Epithelial cell of proximal tubule (primary cell): ENCODE data around the gene BBOX1. TPM values are rescaled to one million over a fixed set of nuclear protein-coding genes. Genes with fewer than 3 reads are reported as not detected.

Source experiments
- DNase-seq: peaks from one replicate; pipeline ENCODE4 v3.0.0-alpha.2; 2011; ENCODE audit warnings: low read depth
- H3K4me3 ChIP-seq: 2 replicates; pipeline ENCODE4 v1.5.1; 2011; ENCODE audit warnings: low read depth, mild to moderate bottlenecking, low read length
- CTCF ChIP-seq: conservative IDR thresholded peaks from 2 replicates; pipeline ENCODE4 v1.5.1; 2012; ENCODE audit warnings: low read depth, mild to moderate bottlenecking, low read length
- total RNA-seq: library from RNA; depleted of rRNA; stranded (reverse); fragments of >200 nt; gene quantifications from 2 replicates; pipeline ENCODE4 v1.2.3, GENCODE V29; 2015

BBOX1 gene
- total RNA-seq, 1 donor from 2014 or later: not detected

DNA sequence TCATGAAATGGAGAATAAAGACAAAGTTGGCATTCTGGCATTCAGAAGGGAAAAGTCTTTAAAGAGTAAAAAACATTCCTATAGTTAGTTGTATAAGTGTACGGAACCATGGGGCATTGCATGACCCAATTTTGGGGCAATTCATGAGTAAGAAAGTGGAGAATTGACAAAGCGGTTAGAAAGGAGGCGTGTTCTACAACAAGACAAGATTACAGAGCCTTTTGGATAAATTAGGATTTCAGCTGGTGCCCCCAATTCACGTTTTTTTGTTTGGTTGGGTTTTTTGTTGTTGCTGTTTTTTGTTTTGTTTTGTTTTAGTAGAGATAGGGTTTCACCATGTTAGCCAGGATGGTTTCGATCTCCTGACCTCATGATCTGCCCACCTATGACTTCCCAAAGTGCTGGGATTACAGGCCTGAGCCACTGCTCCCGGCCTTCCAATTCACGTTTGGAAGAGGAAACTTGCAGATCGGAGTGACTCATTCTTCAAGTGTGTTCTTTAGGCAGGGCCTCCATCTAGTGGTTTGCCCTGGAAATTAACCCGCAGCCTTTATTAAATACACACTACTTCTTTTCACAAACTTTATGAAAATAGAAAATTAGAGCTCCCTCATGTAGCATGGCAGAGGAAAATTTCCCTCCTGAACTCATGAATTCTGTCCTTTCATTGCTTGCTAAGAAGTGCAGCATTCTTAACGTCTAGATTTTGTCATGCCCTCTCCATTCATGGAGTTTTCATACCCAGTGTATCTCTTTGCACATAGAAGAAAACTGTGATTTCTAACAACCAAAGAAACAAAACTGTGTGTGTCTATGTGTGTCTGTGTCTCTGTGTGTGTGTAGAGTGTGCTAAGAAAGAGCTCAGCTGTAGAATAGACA lies 118.1 kb downstream of the BBOX1 start:
- TF ChIP-seq CTCF: peak; percentile 87
- H3K4me3 ChIP-seq: no peak overlapping the region
- DNase-seq: no peak

- no peak overlapping the region for H3K4me3 ChIP-seq
- DNase-seq: no peak
- no peak for TF ChIP-seq CTCF
These were observed 118.7 kb downstream of the BBOX1 start for GRCh38 chr11:27159335-27159679.

- no peak overlapping the region for H3K4me3 ChIP-seq
- DNase-seq: no peak
- no peak for TF ChIP-seq CTCF
These were observed 120.5 kb downstream of the BBOX1 start for GRCh38 chr11:27161071-27161470.

GRCh38 chr11:27162237-27162636 lies 121.6 kb downstream of the BBOX1 start:
- no peak for DNase-seq
- no peak for TF ChIP-seq CTCF
- no peak overlapping the region for H3K4me3 ChIP-seq

DNA sequence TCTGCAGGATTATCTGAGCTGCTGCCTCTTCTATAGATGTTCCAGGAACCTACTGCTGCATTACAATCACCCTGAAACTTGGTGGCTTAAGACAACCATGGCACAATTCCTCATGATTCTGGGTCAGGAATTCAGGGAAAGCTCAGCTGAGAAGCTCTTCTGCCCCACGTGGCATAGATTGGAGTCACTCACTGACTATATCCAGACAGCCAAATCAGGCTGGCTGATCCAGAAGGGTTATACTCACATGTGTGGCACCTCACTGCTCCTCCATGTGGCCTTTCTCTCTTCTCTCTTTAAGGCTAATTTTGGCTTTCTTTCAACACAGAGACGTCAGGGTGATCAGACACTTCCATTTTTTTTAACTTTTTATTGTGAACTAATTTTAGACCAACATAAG lies 125.5 kb downstream of the BBOX1 start:
- H3K4me3 ChIP-seq: no peak overlapping the region
- DNase-seq: no peak
- no peak for TF ChIP-seq CTCF

DNA sequence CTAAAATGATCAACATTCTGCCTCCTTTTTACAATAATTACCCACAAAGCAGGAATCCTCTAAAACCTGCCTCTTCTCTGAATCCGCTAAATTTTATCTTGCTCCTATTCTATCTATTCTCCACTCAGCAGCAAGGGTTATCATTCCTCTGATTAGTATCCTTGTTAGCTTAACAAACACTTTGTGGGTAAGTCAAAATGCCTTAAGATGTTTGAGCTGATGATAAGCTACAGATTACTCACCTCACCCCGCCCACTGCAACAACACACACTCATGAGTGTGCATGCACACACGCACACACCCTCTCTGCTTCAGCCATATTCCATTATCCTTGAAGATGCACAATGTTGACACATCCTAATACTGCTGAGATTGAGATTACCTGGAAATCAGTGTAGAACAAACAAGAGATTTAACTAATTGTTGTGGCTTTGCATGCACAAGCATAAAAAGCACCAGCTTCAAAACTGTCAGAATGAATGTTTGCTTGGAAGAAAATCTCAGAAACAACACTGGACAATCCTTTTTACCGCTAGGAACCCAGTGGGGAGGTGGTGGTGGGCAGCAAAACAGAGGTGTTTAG lies 130.9 kb downstream of the BBOX1 start:
- TF ChIP-seq CTCF: no peak
- DNase-seq: no peak
- H3K4me3 ChIP-seq: no peak overlapping the region

- TF ChIP-seq CTCF: no peak
- no peak for DNase-seq
- no peak overlapping the region for H3K4me3 ChIP-seq
These were observed 132.9 kb downstream of the BBOX1 start for GRCh38 chr11:27173545-27173944.
